ENCODE data around the gene TIMP3.

GRCh38 chr22:32868946-32869345, 67.4 kb downstream of the TIMP3 start:
- TF ChIP-seq, protein P1, sequence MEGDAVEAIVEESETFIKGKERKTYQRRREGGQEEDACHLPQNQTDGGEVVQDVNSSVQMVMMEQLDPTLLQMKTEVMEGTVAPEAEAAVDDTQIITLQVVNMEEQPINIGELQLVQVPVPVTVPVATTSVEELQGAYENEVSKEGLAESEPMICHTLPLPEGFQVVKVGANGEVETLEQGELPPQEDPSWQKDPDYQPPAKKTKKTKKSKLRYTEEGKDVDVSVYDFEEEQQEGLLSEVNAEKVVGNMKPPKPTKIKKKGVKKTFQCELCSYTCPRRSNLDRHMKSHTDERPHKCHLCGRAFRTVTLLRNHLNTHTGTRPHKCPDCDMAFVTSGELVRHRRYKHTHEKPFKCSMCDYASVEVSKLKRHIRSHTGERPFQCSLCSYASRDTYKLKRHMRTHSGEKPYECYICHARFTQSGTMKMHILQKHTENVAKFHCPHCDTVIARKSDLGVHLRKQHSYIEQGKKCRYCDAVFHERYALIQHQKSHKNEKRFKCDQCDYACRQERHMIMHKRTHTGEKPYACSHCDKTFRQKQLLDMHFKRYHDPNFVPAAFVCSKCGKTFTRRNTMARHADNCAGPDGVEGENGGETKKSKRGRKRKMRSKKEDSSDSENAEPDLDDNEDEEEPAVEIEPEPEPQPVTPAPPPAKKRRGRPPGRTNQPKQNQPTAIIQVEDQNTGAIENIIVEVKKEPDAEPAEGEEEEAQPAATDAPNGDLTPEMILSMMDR (IDR thresholded peaks at IDR 0.05): no peak
- no peak for TF ChIP-seq POLR2A (IDR thresholded peaks at IDR 0.05)

Measured in tibial nerve (tissue), 3 donors.